Measurements from ENCODE around the gene CAMTA1. TPM values are rescaled to one million over a fixed set of nuclear protein-coding genes. Genes with fewer than 3 reads are reported as not detected.

CAMTA1 gene
- polyA plus RNA-seq, 1 of the 3 experiments (the other 2 are of a cell fraction): 63.1 TPM

- Histone ChIP-seq H2AFZ (ENCODE audit: low read depth) (no peak overlapping the region), H3K4me1 (ENCODE audit: control insufficient read depth in 1 of 2, insufficient read depth in 2 of 2, low read depth in 1 of 2, low read length in 1 of 2) (peaks cover 4 to 11% of the 10 kb centered on the region in 2 experiments; a peak in 2 of 4 replicates), H3F3A (replicated peaks; ENCODE audit: insufficient read depth) (peaks cover 14% of the 10 kb centered on the region), H3K9me3 (no peaks in the 10 kb centered on the region), H3K27ac (ENCODE audit: low read depth in 2 of 2, low read length in 1 of 2) (no peak overlapping the region), H3K9ac (no peak overlapping the region), H3K27me3 (ENCODE audit: insufficient read depth) (no peaks in the 10 kb centered on the region), H3K36me3 (replicated peaks in 1 of 2; ENCODE audit: control insufficient read depth in 1 of 2, insufficient read depth in 2 of 2, low read length in 1 of 2) (no peaks in the 10 kb centered on the region), H4K20me1 (ENCODE audit: insufficient read depth) (peaks cover 51% of the 10 kb centered on the region), H3K4me3 (ENCODE audit: low read depth in 2 of 2, low read length in 1 of 2) (no peak overlapping the region), H3K79me2 (ENCODE audit: insufficient read depth) (peaks cover 96% of the 10 kb centered on the region), H3K4me2 (no peak overlapping the region), H3K9me2 (no peaks in the 10 kb centered on the region)
- POLR2A ChIA-PET: no interaction called here
- DNase-seq: no peak
- TF ChIP-seq JUND (IDR thresholded peaks at IDR 0.05) (no peak), NRF1 (IDR thresholded peaks at IDR 0.05; ENCODE audit: low read depth, low read length) (no peak), GATA2 (CRISPR knock-in tag; IDR thresholded peaks at IDR 0.05) (no peak), YY1 (IDR thresholded peaks at IDR 0.05; ENCODE audit: low read depth) (no peak), RCOR1 (IDR thresholded peaks at IDR 0.05; ENCODE audit: low read length) (no peak), RXRA (IDR thresholded peaks at IDR 0.05; ENCODE audit: borderline replicate concordance, low read depth) (no peak), REST (IDR thresholded peaks at IDR 0.05; ENCODE audit: low read depth, low read length) (no peak)
- CTCF ChIA-PET: interaction anchor here (1.3 to 1.5 kb wide), 2 partner anchors 14 to 405 kb away, joined by 3 read pairs; no protein-coding TSS in a partner anchor
- WGBS (ENCODE audit: low lambda C conversion rate): 93% methylated on average over 8 of the region's 8 CpGs
These were observed 17.6 kb downstream of the CAMTA1 start for GRCh38 chr1:6802893-6803292.

DNA sequence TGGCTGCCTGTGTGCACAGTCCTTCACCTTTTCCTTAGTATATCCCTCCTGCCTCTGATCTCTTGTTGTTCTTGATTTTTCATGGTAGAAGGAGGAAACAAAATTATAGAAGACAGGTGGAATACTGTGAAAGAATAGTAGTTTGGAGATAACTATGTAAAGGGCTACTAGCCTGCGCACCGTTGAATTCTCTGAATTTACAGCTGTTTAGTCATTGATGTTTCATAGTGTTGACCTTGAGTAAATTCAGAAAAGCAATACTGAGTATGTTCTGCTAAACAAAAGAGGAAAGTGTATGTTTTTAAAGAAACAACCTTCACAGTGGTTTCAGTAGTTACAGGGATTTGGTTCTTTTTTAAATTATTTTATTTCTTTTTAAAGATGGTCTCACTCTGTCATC is 18.1 kb downstream of the CAMTA1 start:
- Histone ChIP-seq H3K4me3 (ENCODE audit: low read depth in 2 of 2, low read length in 1 of 2) (no peak overlapping the region), H3K27me3 (ENCODE audit: insufficient read depth) (no peaks in the 10 kb centered on the region), H3K79me2 (ENCODE audit: insufficient read depth) (peaks cover 95% of the 10 kb centered on the region), H2AFZ (ENCODE audit: low read depth) (no peak overlapping the region), H3K27ac (ENCODE audit: low read depth in 2 of 2, low read length in 1 of 2) (no peak overlapping the region), H3K36me3 (replicated peaks in 1 of 2; ENCODE audit: control insufficient read depth in 1 of 2, insufficient read depth in 2 of 2, low read length in 1 of 2) (no peaks in the 10 kb centered on the region), H3K4me2 (no peak overlapping the region), H4K20me1 (ENCODE audit: insufficient read depth) (peaks cover 54% of the 10 kb centered on the region), H3F3A (replicated peaks; ENCODE audit: insufficient read depth) (peaks cover 14% of the 10 kb centered on the region), H3K9ac (no peak overlapping the region), H3K9me2 (no peaks in the 10 kb centered on the region), H3K4me1 (ENCODE audit: control insufficient read depth in 1 of 2, insufficient read depth in 2 of 2, low read depth in 1 of 2, low read length in 1 of 2) (peaks cover 4 to 11% of the 10 kb centered on the region in 2 experiments; a peak in 2 of 4 replicates), H3K9me3 (no peaks in the 10 kb centered on the region)
- CTCF ChIA-PET: interaction anchor here (0.9 to 1.5 kb wide), 3 partner anchors 15 to 405 kb away, joined by 3 read pairs; no protein-coding TSS in a partner anchor
- POLR2A ChIA-PET: no interaction called here
- 85% methylated on average over 2 of the region's 2 CpGs for WGBS (ENCODE audit: low lambda C conversion rate)
- TF ChIP-seq JUND (IDR thresholded peaks at IDR 0.05) (peak; percentile 14; the same call in 1 of the 2 replicates), USF1 (IDR thresholded peaks at IDR 0.05; ENCODE audit: borderline replicate concordance, low read depth) (no peak), RCOR1 (IDR thresholded peaks at IDR 0.05; ENCODE audit: low read length) (no peak), SMC3 (IDR thresholded peaks at IDR 0.05; ENCODE audit: low read depth, low read length) (no peak), ELF1 (IDR thresholded peaks at IDR 0.05) (no peak), CHD2 (IDR thresholded peaks at IDR 0.05; ENCODE audit: low read length, partially characterized antibody) (no peak), TCF12 (IDR thresholded peaks at IDR 0.05) (no peak), GABPA (IDR thresholded peaks at IDR 0.05; ENCODE audit: low read depth) (no peak), SIN3A (IDR thresholded peaks at IDR 0.05; ENCODE audit: borderline replicate concordance, low read depth, low read length) (no peak), MXI1 (IDR thresholded peaks at IDR 0.05; ENCODE audit: low read depth, low read length) (no peak), EZH2phosphoT487 (IDR thresholded peaks at IDR 0.05; ENCODE audit: borderline replicate concordance, low read depth) (no peak), MAX (IDR thresholded peaks at IDR 0.05; ENCODE audit: low read depth) (no peak), CTCF (IDR thresholded peaks at IDR 0.05) (no peak), FOSL2 (IDR thresholded peaks at IDR 0.05; ENCODE audit: borderline replicate concordance, low read depth) (0 out of 2 replicates have a peak, but pooled peaks have one; percentile 15)
- no peak for DNase-seq
